ENCODE results near the gene SSUH2.
"Not testable (repeated sequence)": the region's sequence is repeated elsewhere in the genome, so short reads cannot be mapped to it uniquely, and the experiment has no call there.

SSUH2 gene

GRCh38 chr3:8584661-8585060, 59.9 kb downstream of the SSUH2 start:
- peaks cover 4% of the 10 kb centered on the region for H3K4me1 ChIP-seq (ENCODE audit: control insufficient read depth, insufficient read depth, low read length)
- no peak overlapping the region for H3K4me3 ChIP-seq (ENCODE audit: low read length)
- H3K9ac ChIP-seq (ENCODE audit: low read length) = no peak overlapping the region
- H3K36me3 ChIP-seq (ENCODE audit: control insufficient read depth, insufficient read depth, low read length, severe bottlenecking) = no peaks in the 10 kb centered on the region
- DNase-seq (ENCODE audit: low read depth) = no peak
- H3K27me3 ChIP-seq (replicated peaks; ENCODE audit: control insufficient read depth, insufficient read depth, low read length) = no peaks in the 10 kb centered on the region
- no peaks in the 10 kb centered on the region for H3K9me3 ChIP-seq (ENCODE audit: control insufficient read depth, low read length)

DNA sequence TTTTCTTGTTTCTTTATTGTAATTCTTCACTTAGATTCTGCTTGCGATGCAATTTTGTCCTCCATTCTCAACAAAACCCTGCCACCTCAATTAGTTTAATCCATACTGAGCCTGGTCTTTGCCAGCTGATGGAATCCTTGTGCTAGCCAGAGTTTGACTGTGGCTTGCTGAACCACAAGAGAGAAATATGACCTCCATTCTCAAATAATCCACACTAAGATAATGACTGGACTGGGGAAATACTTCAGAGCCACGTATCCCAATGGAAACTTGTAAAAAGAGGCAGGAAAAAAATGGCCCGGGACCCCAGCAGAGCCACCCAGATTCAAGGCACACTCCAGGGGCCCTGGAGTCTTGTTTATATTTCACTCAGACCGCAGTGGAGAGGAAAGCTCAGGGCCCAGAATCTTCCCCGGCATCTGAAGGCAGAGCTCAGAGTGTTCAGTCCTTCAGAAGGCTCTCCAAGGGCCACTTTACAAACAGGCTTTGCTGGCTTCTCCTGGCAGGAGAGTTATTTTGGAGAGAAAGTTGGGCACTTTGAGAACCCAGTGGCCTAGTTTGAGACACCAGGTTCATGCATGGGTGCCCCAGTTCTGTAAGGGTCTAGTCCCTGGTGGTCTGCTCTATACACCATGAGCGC, 62.7 kb downstream of the SSUH2 start:
- peak; percentile 17 for DNase-seq (ENCODE audit: low read depth)
- Histone ChIP-seq H3K9me3 (ENCODE audit: control insufficient read depth, low read length) (no peaks in the 10 kb centered on the region), H3K27me3 (replicated peaks; ENCODE audit: control insufficient read depth, insufficient read depth, low read length) (no peaks in the 10 kb centered on the region), H3K36me3 (ENCODE audit: control insufficient read depth, insufficient read depth, low read length, severe bottlenecking) (no peaks in the 10 kb centered on the region), H3K4me3 (ENCODE audit: low read length) (no peak overlapping the region), H3K9ac (ENCODE audit: low read length) (no peak overlapping the region), H3K4me1 (ENCODE audit: control insufficient read depth, insufficient read depth, low read length) (peaks cover 5% of the 10 kb centered on the region)

GRCh38 chr3:8581373-8581772, 63.2 kb downstream of the SSUH2 start:
- Histone ChIP-seq H3K36me3 (ENCODE audit: control insufficient read depth, insufficient read depth, low read length, severe bottlenecking) (peaks cover 4% of the 10 kb centered on the region), H3K4me3 (ENCODE audit: low read length) (no peak overlapping the region), H3K27me3 (replicated peaks; ENCODE audit: control insufficient read depth, insufficient read depth, low read length) (no peaks in the 10 kb centered on the region), H3K4me1 (ENCODE audit: control insufficient read depth, insufficient read depth, low read length) (peaks cover 10% of the 10 kb centered on the region), H3K9ac (ENCODE audit: low read length) (no peak overlapping the region), H3K9me3 (ENCODE audit: control insufficient read depth, low read length) (no peaks in the 10 kb centered on the region)
- no peak for DNase-seq (ENCODE audit: low read depth)

- H3K27me3 ChIP-seq (replicated peaks; ENCODE audit: control insufficient read depth, insufficient read depth, low read length); H3K4me3 ChIP-seq (ENCODE audit: low read length); H3K36me3 ChIP-seq (ENCODE audit: control insufficient read depth, insufficient read depth, low read length, severe bottlenecking); DNase-seq (ENCODE audit: low read depth); H3K9ac ChIP-seq (ENCODE audit: low read length); H3K9me3 ChIP-seq (ENCODE audit: control insufficient read depth, low read length): not testable (repeated sequence)
- peaks cover 19% of the 10 kb centered on the region for H3K4me1 ChIP-seq (ENCODE audit: control insufficient read depth, insufficient read depth, low read length)
Measured at GRCh38 chr3:8580434-8580833, 64.2 kb downstream of the SSUH2 start.

DNA sequence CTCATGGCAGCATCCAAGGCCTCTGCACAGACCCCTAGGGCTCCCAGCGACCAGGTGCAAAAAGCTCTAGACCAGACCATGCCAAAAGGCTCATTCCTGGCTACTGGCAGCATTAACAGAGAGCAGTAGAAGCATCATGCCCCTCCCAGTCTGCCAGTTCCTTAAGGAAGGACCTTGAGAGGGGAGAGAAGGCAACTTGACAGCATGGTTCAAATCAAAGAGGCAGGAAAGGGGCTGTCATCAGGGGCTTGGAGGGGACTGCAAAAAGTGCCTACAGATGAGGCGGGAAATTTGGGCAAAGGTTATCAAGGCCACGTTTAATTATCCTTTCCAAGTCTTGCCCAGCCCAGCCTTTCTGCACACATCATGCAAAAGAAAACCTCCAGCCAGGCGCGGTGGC, 64.7 kb downstream of the SSUH2 start:
- Histone ChIP-seq H3K27me3 (replicated peaks; ENCODE audit: control insufficient read depth, insufficient read depth, low read length) (no peaks in the 10 kb centered on the region), H3K4me1 (ENCODE audit: control insufficient read depth, insufficient read depth, low read length) (peaks cover 22% of the 10 kb centered on the region)

GRCh38 chr3:8579096-8579495, 65.5 kb downstream of the SSUH2 start:
- Histone ChIP-seq H3K36me3 (ENCODE audit: control insufficient read depth, insufficient read depth, low read length, severe bottlenecking) (peaks cover 13% of the 10 kb centered on the region), H3K27me3 (replicated peaks; ENCODE audit: control insufficient read depth, insufficient read depth, low read length) (no peaks in the 10 kb centered on the region), H3K9ac (ENCODE audit: low read length) (no peak overlapping the region), H3K9me3 (ENCODE audit: control insufficient read depth, low read length) (no peaks in the 10 kb centered on the region), H3K4me1 (ENCODE audit: control insufficient read depth, insufficient read depth, low read length) (peaks cover 25% of the 10 kb centered on the region), H3K4me3 (ENCODE audit: low read length) (no peak overlapping the region)
- no peak for DNase-seq (ENCODE audit: low read depth)

More for the DNA sequence above, 64.7 kb downstream of the SSUH2 start:
- Histone ChIP-seq H3K9ac (ENCODE audit: low read length) (no peak overlapping the region), H3K36me3 (ENCODE audit: control insufficient read depth, insufficient read depth, low read length, severe bottlenecking) (peaks cover 9% of the 10 kb centered on the region), H3K4me3 (ENCODE audit: low read length) (no peak overlapping the region), H3K9me3 (ENCODE audit: control insufficient read depth, low read length) (no peaks in the 10 kb centered on the region)
- DNase-seq (ENCODE audit: low read depth) = no peak

GRCh38 chr3:8578282-8578681, 66.3 kb downstream of the SSUH2 start:
- Histone ChIP-seq H3K27me3 (replicated peaks; ENCODE audit: control insufficient read depth, insufficient read depth, low read length) (no peaks in the 10 kb centered on the region), H3K4me1 (ENCODE audit: control insufficient read depth, insufficient read depth, low read length) (peaks cover 33% of the 10 kb centered on the region), H3K36me3 (ENCODE audit: control insufficient read depth, insufficient read depth, low read length, severe bottlenecking) (peaks cover 21% of the 10 kb centered on the region), H3K9ac (ENCODE audit: low read length) (no peak overlapping the region), H3K4me3 (ENCODE audit: low read length) (no peak overlapping the region), H3K9me3 (ENCODE audit: control insufficient read depth, low read length) (no peaks in the 10 kb centered on the region)
- no peak for DNase-seq (ENCODE audit: low read depth)

DNA sequence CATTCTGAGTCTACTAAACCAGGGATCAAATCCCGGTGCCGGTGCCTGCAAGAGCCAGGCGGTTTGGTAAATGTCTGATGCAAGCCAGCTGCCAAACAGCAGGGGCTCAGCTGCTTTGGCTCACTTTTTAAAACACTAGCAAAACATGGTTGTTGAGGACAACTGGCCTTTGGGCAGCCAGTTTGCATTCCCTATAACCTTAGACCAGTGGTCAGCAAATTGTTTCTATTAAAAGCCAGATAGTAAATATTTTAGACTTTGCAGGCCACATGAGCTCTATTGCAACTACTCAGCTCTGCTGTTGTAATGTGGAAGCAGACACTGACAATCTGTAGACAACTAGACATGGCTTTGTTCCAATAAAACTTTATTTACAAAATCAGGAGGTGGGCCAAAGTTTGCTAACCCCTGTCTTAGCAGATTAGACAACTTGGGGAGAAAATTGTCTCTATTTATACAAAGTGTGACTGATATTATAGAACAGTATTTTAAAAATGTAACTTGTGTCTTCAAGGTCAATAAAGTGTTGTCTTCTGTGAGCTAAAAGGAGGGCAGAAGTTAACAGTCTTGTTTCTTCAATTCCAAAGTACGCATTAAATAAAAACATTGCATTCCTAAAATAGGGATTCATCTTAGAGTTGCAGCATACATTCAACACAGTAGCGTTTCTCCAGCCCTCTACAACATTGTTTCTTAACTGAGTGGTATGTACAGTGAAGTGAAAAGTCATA, 67.6 kb downstream of the SSUH2 start:
- peaks cover 38% of the 10 kb centered on the region for H3K4me1 ChIP-seq (ENCODE audit: control insufficient read depth, insufficient read depth, low read length)
- no peaks in the 10 kb centered on the region for H3K27me3 ChIP-seq (replicated peaks; ENCODE audit: control insufficient read depth, insufficient read depth, low read length)
- H3K4me3 ChIP-seq (ENCODE audit: low read length) = no peak overlapping the region
- H3K36me3 ChIP-seq (ENCODE audit: control insufficient read depth, insufficient read depth, low read length, severe bottlenecking) = peaks cover 32% of the 10 kb centered on the region
- no peak overlapping the region for H3K9ac ChIP-seq (ENCODE audit: low read length)
- no peaks in the 10 kb centered on the region for H3K9me3 ChIP-seq (ENCODE audit: control insufficient read depth, low read length)
- DNase-seq (ENCODE audit: low read depth) = peak; percentile 74

GRCh38 chr3:8576436-8576835, 68.2 kb downstream of the SSUH2 start:
- H3K4me3 ChIP-seq (ENCODE audit: low read length) = no peak overlapping the region
- H3K4me1 ChIP-seq (ENCODE audit: control insufficient read depth, insufficient read depth, low read length) = peaks cover 38% of the 10 kb centered on the region
- H3K9me3 ChIP-seq (ENCODE audit: control insufficient read depth, low read length) = no peaks in the 10 kb centered on the region
- H3K36me3 ChIP-seq (ENCODE audit: control insufficient read depth, insufficient read depth, low read length, severe bottlenecking) = peaks cover 38% of the 10 kb centered on the region
- H3K27me3 ChIP-seq (replicated peaks; ENCODE audit: control insufficient read depth, insufficient read depth, low read length) = no peaks in the 10 kb centered on the region
- DNase-seq (ENCODE audit: low read depth) = no peak
- H3K9ac ChIP-seq (ENCODE audit: low read length) = no peak overlapping the region

GRCh38 chr3:8575364-8576104, 69.1 kb downstream of the SSUH2 start:
- Histone ChIP-seq H3K9me3 (ENCODE audit: control insufficient read depth, low read length) (no peaks in the 10 kb centered on the region), H3K9ac (ENCODE audit: low read length) (no peak overlapping the region), H3K4me1 (ENCODE audit: control insufficient read depth, insufficient read depth, low read length) (peaks cover 35% of the 10 kb centered on the region), H3K27me3 (replicated peaks; ENCODE audit: control insufficient read depth, insufficient read depth, low read length) (no peaks in the 10 kb centered on the region), H3K4me3 (ENCODE audit: low read length) (no peak overlapping the region), H3K36me3 (ENCODE audit: control insufficient read depth, insufficient read depth, low read length, severe bottlenecking) (peaks cover 47% of the 10 kb centered on the region)
- peak; percentile 47 for DNase-seq (ENCODE audit: low read depth)

DNA sequence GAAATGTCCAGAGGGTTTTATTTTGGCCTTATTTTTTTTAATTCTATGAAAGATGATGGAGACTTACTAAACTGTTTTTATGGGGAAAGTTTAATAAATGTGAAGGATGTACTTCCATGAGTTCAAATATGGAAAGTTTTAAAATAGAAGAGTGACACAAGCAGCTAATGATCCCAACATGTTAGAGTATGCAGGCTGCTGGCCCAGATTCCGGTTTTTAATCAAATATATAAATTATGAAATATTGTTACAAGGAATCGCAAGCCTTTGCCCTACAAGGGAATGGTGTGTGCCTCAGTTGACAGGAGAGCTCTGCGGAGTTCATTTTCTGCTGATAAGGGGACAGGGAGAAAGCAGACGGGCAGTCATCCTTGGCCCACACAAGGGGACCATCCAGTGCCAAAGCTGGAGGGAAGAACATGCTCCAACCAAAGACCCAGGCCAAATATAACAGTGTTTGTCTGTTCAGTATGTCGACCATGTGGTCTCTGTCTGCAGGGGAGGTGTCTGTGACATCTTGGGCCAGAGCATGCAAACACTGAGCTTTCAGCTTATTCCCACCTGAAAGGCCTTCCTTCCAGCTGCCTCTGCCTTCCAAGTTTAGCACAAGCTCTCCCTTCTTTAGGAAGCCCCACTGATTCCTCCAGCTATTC, 69.8 kb downstream of the SSUH2 start:
- Histone ChIP-seq H3K27me3 (replicated peaks; ENCODE audit: control insufficient read depth, insufficient read depth, low read length) (no peaks in the 10 kb centered on the region), H3K9me3 (ENCODE audit: control insufficient read depth, low read length) (no peaks in the 10 kb centered on the region), H3K36me3 (ENCODE audit: control insufficient read depth, insufficient read depth, low read length, severe bottlenecking) (peaks cover 54% of the 10 kb centered on the region), H3K4me1 (ENCODE audit: control insufficient read depth, insufficient read depth, low read length) (peaks cover 34% of the 10 kb centered on the region), H3K4me3 (ENCODE audit: low read length) (no peak overlapping the region), H3K9ac (ENCODE audit: low read length) (no peak overlapping the region)
- no peak for DNase-seq (ENCODE audit: low read depth)

All from adipocyte (in vitro differentiated cells).